Measurements from ENCODE around the gene KMT2A. TPM values are rescaled to one million over a fixed set of nuclear protein-coding genes. Genes with fewer than 3 reads are reported as not detected.

The KMT2A gene
- total and polyA plus RNA-seq, 2 experiments from 2014 or later: 34.3 to 72.2 TPM

GRCh38 chr11:118434553-118435289 lies 1.6 kb upstream of the KMT2A start (continued):
- TF ChIP-seq, protein P1, sequence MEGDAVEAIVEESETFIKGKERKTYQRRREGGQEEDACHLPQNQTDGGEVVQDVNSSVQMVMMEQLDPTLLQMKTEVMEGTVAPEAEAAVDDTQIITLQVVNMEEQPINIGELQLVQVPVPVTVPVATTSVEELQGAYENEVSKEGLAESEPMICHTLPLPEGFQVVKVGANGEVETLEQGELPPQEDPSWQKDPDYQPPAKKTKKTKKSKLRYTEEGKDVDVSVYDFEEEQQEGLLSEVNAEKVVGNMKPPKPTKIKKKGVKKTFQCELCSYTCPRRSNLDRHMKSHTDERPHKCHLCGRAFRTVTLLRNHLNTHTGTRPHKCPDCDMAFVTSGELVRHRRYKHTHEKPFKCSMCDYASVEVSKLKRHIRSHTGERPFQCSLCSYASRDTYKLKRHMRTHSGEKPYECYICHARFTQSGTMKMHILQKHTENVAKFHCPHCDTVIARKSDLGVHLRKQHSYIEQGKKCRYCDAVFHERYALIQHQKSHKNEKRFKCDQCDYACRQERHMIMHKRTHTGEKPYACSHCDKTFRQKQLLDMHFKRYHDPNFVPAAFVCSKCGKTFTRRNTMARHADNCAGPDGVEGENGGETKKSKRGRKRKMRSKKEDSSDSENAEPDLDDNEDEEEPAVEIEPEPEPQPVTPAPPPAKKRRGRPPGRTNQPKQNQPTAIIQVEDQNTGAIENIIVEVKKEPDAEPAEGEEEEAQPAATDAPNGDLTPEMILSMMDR (conservative IDR thresholded peaks at IDR 0.05; ENCODE audit: low read depth in 2 of 2): 0 out of 4 replicates have a peak, but pooled peaks of 1 of the 2 experiments have one; percentile 10
- TF ChIP-seq, protein P2, sequence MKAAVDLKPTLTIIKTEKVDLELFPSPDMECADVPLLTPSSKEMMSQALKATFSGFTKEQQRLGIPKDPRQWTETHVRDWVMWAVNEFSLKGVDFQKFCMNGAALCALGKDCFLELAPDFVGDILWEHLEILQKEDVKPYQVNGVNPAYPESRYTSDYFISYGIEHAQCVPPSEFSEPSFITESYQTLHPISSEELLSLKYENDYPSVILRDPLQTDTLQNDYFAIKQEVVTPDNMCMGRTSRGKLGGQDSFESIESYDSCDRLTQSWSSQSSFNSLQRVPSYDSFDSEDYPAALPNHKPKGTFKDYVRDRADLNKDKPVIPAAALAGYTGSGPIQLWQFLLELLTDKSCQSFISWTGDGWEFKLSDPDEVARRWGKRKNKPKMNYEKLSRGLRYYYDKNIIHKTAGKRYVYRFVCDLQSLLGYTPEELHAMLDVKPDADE (IDR thresholded peaks at IDR 0.05): 0 out of 2 replicates have a peak, but pooled peaks have one; percentile 34

GRCh38 chr11:118435290-118435892 lies 901 bp upstream of the KMT2A start:
- Mint-ChIP-seq H3K4me3 (peak overlapping the region; percentile 97), H3K36me3 (ENCODE audit: low read depth) (peaks cover 12% of the 10 kb centered on the region; the same call in 2 of the 3 replicates), H3K27ac (peak overlapping the region; percentile 98), H3K4me1 (peaks cover 26% of the 10 kb centered on the region), H3K27me3 (ENCODE audit: insufficient read depth, low read depth, poor library complexity) (peaks cover 16% of the 10 kb centered on the region), H3K9me3 (no peaks in the 10 kb centered on the region; the same call in 2 of the 3 replicates)
- Histone ChIP-seq H3K79me2 (replicated peaks; ENCODE audit: insufficient read depth) (peaks cover 37% of the 10 kb centered on the region), H3K4me3 (peak overlapping the region; percentile 77), H3K27me3 (ENCODE audit: insufficient read depth) (peaks cover 14% of the 10 kb centered on the region), H2AFZ (peak overlapping the region; percentile 92), H3K9me2 (ENCODE audit: insufficient read depth) (no peaks in the 10 kb centered on the region), H3K4me2 (peak overlapping the region; percentile 96), H3K4me1 (ENCODE audit: insufficient read depth) (peaks cover 29% of the 10 kb centered on the region), H3K27ac (ENCODE audit: low read depth) (peak overlapping the region; percentile 97), H3K36me3 (ENCODE audit: insufficient read depth) (no peaks in the 10 kb centered on the region), H3F3A (replicated peaks; ENCODE audit: low read depth) (peaks cover 11% of the 10 kb centered on the region; the same call in 1 of the 2 replicates), H4K20me1 (replicated peaks; ENCODE audit: insufficient read depth) (peaks cover 29% of the 10 kb centered on the region)
- DNase-seq (ENCODE audit: low spot score) (peak; percentile 93), ATAC-seq (peak; percentile 66)
- TF ChIP-seq NANOG (IDR thresholded peaks at IDR 0.05; ENCODE audit: borderline replicate concordance) (no peak), ZNF114 (CRISPR knock-in tag; IDR thresholded peaks at IDR 0.05) (no peak), JUNB (IDR thresholded peaks at IDR 0.05; ENCODE audit: unreplicated experiment) (no peak), EZH2phosphoT487 (IDR thresholded peaks at IDR 0.05; ENCODE audit: unreplicated experiment) (no peak), STAT1 (IDR thresholded peaks at IDR 0.05; ENCODE audit: unreplicated experiment) (no peak), CREB1 (CRISPR knock-in tag; IDR thresholded peaks at IDR 0.05; ENCODE audit: low read depth) (peak; percentile 30; the same call in 1 of the 2 replicates), EZH2 (IDR thresholded peaks at IDR 0.05; ENCODE audit: low read depth, unreplicated experiment) (no peak)
- TF ChIP-seq, protein P3, sequence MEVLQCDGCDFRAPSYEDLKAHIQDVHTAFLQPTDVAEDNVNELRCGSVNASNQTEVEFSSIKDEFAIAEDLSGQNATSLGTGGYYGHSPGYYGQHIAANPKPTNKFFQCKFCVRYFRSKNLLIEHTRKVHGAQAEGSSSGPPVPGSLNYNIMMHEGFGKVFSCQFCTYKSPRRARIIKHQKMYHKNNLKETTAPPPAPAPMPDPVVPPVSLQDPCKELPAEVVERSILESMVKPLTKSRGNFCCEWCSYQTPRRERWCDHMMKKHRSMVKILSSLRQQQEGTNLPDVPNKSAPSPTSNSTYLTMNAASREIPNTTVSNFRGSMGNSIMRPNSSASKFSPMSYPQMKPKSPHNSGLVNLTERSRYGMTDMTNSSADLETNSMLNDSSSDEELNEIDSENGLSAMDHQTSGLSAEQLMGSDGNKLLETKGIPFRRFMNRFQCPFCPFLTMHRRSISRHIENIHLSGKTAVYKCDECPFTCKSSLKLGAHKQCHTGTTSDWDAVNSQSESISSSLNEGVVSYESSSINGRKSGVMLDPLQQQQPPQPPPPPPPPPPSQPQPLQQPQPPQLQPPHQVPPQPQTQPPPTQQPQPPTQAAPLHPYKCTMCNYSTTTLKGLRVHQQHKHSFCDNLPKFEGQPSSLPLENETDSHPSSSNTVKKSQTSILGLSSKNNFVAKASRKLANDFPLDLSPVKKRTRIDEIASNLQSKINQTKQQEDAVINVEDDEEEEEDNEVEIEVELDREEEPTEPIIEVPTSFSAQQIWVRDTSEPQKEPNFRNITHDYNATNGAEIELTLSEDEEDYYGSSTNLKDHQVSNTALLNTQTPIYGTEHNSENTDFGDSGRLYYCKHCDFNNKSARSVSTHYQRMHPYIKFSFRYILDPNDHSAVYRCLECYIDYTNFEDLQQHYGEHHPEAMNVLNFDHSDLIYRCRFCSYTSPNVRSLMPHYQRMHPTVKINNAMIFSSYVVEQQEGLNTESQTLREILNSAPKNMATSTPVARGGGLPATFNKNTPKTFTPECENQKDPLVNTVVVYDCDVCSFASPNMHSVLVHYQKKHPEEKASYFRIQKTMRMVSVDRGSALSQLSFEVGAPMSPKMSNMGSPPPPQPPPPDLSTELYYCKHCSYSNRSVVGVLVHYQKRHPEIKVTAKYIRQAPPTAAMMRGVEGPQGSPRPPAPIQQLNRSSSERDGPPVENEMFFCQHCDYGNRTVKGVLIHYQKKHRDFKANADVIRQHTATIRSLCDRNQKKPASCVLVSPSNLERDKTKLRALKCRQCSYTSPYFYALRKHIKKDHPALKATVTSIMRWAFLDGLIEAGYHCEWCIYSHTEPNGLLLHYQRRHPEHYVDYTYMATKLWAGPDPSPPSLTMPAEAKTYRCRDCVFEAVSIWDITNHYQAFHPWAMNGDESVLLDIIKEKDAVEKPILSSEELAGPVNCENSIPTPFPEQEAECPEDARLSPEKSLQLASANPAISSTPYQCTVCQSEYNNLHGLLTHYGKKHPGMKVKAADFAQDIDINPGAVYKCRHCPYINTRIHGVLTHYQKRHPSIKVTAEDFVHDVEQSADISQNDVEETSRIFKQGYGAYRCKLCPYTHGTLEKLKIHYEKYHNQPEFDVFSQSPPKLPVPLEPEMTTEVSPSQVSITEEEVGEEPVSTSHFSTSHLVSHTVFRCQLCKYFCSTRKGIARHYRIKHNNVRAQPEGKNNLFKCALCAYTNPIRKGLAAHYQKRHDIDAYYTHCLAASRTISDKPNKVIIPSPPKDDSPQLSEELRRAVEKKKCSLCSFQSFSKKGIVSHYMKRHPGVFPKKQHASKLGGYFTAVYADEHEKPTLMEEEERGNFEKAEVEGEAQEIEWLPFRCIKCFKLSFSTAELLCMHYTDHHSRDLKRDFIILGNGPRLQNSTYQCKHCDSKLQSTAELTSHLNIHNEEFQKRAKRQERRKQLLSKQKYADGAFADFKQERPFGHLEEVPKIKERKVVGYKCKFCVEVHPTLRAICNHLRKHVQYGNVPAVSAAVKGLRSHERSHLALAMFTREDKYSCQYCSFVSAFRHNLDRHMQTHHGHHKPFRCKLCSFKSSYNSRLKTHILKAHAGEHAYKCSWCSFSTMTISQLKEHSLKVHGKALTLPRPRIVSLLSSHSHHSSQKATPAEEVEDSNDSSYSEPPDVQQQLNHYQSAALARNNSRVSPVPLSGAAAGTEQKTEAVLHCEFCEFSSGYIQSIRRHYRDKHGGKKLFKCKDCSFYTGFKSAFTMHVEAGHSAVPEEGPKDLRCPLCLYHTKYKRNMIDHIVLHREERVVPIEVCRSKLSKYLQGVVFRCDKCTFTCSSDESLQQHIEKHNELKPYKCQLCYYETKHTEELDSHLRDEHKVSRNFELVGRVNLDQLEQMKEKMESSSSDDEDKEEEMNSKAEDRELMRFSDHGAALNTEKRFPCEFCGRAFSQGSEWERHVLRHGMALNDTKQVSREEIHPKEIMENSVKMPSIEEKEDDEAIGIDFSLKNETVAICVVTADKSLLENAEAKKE (CRISPR knock-in tag; IDR thresholded peaks at IDR 0.05): no peak
- TF ChIP-seq, protein P2 (IDR thresholded peaks at IDR 0.05): no peak; the same call in 1 of the 2 replicates
